ENCODE data around the gene EMILIN2. TPM values are rescaled to one million over a fixed set of nuclear protein-coding genes. Genes with fewer than 3 reads are reported as not detected.

The EMILIN2 gene
- polyA plus RNA-seq, 2 of the 4 experiments (the other 2 are of a cell fraction): 5.4 to 7.8 TPM

DNA sequence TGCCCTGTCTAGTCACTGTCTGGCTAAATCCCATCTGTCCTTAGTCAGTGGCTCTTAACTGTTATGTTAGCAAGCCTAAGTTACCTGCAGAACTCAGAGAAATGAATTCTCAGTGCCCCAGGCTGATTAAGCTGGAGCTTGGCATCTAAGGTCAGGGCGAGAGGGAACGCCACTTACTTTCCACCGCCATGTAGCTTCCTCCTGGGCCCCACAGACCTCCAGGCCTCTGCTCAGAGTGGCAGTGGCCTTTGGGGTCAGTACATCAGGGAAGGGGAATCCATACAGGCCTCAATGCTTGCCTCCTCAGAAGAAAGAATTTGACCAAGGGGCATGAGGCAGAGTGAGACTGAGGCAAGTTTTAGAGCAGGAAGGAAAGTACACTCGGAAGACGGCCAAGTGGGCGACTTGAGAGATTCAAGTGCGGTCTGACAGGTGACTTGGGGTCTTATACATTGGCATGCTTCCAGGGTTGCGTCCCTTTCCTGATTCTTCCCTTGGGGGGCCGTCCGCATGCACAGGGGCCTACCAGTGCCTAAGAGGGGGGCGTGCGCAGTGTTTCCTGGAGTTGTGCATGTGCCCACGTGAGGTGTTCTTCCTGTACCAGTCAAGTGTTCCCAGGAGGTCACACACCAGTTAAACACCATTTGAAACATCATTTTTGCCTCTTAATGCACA, 64.1 kb downstream of the EMILIN2 start:
- DNase-seq (ENCODE audit: low read depth in 1 of 2, low spot score in 1 of 2): no peak
- Histone ChIP-seq H3K27ac (no peak overlapping the region), H3K4me2 (no peak overlapping the region), H3K9me3 (no peaks in the 10 kb centered on the region), H3K4me3 (no peak overlapping the region), H3K4me1 (0 out of 3 replicates have a peak, but pooled peaks cover 5% of the 10 kb centered on the region)
- CTCF ChIA-PET: no interaction called here
- no peak for FAIRE-seq
- no peak for ATAC-seq
- WGBS (ENCODE audit: missing lambda C conversion rate): 94% methylated on average over 9 of the region's 13 CpGs
- TF ChIP-seq ZC3H11A (IDR thresholded peaks at IDR 0.05) (no peak), SMC3 (IDR thresholded peaks at IDR 0.05) (no peak), FOSB (CRISPR knock-in tag; IDR thresholded peaks at IDR 0.05) (no peak), FOSL2 (IDR thresholded peaks at IDR 0.05) (no peak), FOSL2 (CRISPR knock-in tag; IDR thresholded peaks at IDR 0.05) (no peak), CBX2 (IDR thresholded peaks at IDR 0.05; ENCODE audit: borderline replicate concordance, low read depth) (no peak), CHD4 (IDR thresholded peaks at IDR 0.05; ENCODE audit: borderline replicate concordance) (no peak), HOXB5 (CRISPR knock-in tag; IDR thresholded peaks at IDR 0.05) (no peak)
- POLR2A ChIA-PET: interaction anchor here (0.6 kb wide), 1 partner anchor 63 kb away, joined by 6 read pairs; no protein-coding TSS in a partner anchor

DNA sequence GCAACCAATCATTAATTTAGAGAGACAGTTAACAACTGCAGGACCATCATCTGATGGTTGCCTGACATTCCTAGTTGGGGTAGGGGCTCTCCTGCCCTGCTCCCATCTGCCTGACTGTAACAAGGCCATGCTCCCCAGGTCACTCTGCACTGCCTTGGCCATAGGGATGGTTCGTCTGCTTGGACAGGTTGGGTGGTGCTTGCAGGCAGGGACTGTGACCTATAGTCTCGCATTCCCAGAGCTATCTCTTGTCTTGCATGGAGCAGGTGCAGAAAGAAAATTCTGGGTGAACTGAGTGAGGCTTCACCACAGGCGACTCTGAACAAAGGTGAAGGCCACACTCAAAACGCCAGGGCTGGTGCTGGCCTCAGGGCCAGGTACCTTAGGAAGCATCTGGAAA, 64.7 kb downstream of the EMILIN2 start:
- DNase-seq (ENCODE audit: low read depth in 1 of 2, low spot score in 1 of 2): no peak
- ATAC-seq: no peak
- Histone ChIP-seq H3K9me3 (no peaks in the 10 kb centered on the region), H3K27ac (no peak overlapping the region), H3K4me3 (no peak overlapping the region), H3K4me1 (0 out of 3 replicates have a peak, but pooled peaks cover 5% of the 10 kb centered on the region), H3K4me2 (no peak overlapping the region)
- WGBS (ENCODE audit: missing lambda C conversion rate): 72% methylated on average over 4 of the region's 4 CpGs
- no peak for TF ChIP-seq EP300 (IDR thresholded peaks at IDR 0.05)
- TF ChIP-seq NPAS2 (CRISPR knock-in tag; IDR thresholded peaks at IDR 0.05; ENCODE audit: borderline replicate concordance): no peak
- TF ChIP-seq MYC (IDR thresholded peaks at IDR 0.05; ENCODE audit: borderline replicate concordance, low read length): no peak
- no peak for FAIRE-seq
- ChIA-PET CTCF (no interaction called here), POLR2A (no interaction called here)

DNA sequence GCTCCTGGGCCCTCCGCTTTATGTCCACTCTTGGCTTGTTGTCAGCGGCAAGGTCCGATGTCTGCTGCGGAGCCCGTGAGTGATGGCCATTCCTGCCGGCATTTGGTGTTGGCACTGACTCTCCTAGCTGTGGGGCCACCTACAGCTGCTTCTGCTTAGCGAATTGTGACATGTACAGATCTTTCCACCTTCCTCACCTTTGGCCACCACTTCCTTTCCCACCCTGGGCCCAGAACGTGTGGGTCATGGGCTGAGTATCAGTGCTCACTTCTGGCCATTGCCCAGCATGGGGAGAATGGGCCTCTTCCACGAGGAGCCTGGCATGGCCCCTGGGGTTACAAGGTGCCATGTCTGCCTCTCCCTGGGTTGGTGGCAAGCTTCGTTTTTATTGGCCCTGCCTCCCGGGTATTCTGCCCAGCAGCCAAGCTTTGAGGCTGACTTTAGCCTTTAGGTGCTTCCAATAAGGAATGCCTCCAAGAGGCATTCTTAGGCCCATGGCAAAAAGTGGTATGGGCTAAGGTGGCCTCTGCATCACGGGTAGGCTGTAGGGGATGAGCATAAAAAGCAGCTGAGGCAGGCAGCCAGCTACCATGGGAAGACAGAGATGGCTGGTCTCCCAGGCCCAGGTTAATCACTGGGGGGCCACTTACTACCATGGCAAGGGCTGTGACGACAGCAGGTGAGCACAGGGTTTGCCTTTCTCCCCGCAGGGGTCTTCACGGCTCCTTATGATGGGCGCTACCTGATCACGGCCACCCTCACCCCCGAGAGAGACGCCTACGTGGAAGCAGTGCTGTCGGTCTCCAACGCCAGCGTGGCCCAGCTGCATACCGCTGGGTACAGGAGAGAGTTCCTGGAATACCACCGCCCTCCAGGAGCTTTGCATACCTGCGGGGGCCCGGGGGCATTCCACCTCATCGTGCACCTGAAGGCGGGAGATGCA, 65.8 kb downstream of the EMILIN2 start:
- WGBS (ENCODE audit: missing lambda C conversion rate): 91% methylated on average over 18 of the region's 29 CpGs
- no peak for TF ChIP-seq POLR2AphosphoS2 (conservative IDR thresholded peaks at IDR 0.05; ENCODE audit: low read length)
- TF ChIP-seq ZNF302 (CRISPR knock-in tag; IDR thresholded peaks at IDR 0.05): no peak
- no peak for TF ChIP-seq EP300 (IDR thresholded peaks at IDR 0.05)
- no peak for TF ChIP-seq ZC3H11A (IDR thresholded peaks at IDR 0.05)
- no peak for TF ChIP-seq GATA3 (IDR thresholded peaks at IDR 0.05; ENCODE audit: borderline replicate concordance)
- no peak for TF ChIP-seq CEBPB (IDR thresholded peaks at IDR 0.05)
- TF ChIP-seq RAD21 (conservative IDR thresholded peaks at IDR 0.05 in 1 of 2, IDR thresholded peaks at IDR 0.05 in 1 of 2): no peak
- TF ChIP-seq, protein P1, sequence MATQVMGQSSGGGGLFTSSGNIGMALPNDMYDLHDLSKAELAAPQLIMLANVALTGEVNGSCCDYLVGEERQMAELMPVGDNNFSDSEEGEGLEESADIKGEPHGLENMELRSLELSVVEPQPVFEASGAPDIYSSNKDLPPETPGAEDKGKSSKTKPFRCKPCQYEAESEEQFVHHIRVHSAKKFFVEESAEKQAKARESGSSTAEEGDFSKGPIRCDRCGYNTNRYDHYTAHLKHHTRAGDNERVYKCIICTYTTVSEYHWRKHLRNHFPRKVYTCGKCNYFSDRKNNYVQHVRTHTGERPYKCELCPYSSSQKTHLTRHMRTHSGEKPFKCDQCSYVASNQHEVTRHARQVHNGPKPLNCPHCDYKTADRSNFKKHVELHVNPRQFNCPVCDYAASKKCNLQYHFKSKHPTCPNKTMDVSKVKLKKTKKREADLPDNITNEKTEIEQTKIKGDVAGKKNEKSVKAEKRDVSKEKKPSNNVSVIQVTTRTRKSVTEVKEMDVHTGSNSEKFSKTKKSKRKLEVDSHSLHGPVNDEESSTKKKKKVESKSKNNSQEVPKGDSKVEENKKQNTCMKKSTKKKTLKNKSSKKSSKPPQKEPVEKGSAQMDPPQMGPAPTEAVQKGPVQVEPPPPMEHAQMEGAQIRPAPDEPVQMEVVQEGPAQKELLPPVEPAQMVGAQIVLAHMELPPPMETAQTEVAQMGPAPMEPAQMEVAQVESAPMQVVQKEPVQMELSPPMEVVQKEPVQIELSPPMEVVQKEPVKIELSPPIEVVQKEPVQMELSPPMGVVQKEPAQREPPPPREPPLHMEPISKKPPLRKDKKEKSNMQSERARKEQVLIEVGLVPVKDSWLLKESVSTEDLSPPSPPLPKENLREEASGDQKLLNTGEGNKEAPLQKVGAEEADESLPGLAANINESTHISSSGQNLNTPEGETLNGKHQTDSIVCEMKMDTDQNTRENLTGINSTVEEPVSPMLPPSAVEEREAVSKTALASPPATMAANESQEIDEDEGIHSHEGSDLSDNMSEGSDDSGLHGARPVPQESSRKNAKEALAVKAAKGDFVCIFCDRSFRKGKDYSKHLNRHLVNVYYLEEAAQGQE (IDR thresholded peaks at IDR 0.05): no peak
- TF ChIP-seq SMC3 (IDR thresholded peaks at IDR 0.05): no peak
- TF ChIP-seq, protein P2, sequence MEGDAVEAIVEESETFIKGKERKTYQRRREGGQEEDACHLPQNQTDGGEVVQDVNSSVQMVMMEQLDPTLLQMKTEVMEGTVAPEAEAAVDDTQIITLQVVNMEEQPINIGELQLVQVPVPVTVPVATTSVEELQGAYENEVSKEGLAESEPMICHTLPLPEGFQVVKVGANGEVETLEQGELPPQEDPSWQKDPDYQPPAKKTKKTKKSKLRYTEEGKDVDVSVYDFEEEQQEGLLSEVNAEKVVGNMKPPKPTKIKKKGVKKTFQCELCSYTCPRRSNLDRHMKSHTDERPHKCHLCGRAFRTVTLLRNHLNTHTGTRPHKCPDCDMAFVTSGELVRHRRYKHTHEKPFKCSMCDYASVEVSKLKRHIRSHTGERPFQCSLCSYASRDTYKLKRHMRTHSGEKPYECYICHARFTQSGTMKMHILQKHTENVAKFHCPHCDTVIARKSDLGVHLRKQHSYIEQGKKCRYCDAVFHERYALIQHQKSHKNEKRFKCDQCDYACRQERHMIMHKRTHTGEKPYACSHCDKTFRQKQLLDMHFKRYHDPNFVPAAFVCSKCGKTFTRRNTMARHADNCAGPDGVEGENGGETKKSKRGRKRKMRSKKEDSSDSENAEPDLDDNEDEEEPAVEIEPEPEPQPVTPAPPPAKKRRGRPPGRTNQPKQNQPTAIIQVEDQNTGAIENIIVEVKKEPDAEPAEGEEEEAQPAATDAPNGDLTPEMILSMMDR (IDR thresholded peaks at IDR 0.05): no peak
- TF ChIP-seq POLR2A (IDR thresholded peaks at IDR 0.05; ENCODE audit: low read length): no peak
- TF ChIP-seq HEYL (CRISPR knock-in tag; IDR thresholded peaks at IDR 0.05): no peak
- TF ChIP-seq, protein P3, sequence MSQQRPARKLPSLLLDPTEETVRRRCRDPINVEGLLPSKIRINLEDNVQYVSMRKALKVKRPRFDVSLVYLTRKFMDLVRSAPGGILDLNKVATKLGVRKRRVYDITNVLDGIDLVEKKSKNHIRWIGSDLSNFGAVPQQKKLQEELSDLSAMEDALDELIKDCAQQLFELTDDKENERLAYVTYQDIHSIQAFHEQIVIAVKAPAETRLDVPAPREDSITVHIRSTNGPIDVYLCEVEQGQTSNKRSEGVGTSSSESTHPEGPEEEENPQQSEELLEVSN (IDR thresholded peaks at IDR 0.05; ENCODE audit: borderline replicate concordance, low read depth): no peak
- TF ChIP-seq BHLHE40 (IDR thresholded peaks at IDR 0.05; ENCODE audit: low read depth, low read length): no peak
- no peak for TF ChIP-seq TFCP2L1 (CRISPR knock-in tag; IDR thresholded peaks at IDR 0.05)
- Histone ChIP-seq H3K9me3 (no peaks in the 10 kb centered on the region), H3K27ac (no peak overlapping the region), H3K4me1 (0 out of 3 replicates have a peak, but pooled peaks cover under 1% of the 10 kb centered on the region), H3K4me3 (no peak overlapping the region), H3K4me2 (no peak overlapping the region)
- FAIRE-seq (no peak), ATAC-seq (no peak), DNase-seq (ENCODE audit: low read depth in 1 of 2, low spot score in 1 of 2) (no peak)
- ChIA-PET POLR2A (interaction anchor here (1.0 kb wide), 1 partner anchor 334 kb away, joined by 3 read pairs; the partner anchor contains the start of gene MYL12A), CTCF (interaction anchor here (1.2 to 3.7 kb wide), 3 partner anchors 9 to 19 kb away, joined by 3 to 12 read pairs (median 5); no protein-coding TSS in a partner anchor)
